ENCODE results near the gene MKS1. TPM values are rescaled to one million over a fixed set of nuclear protein-coding genes. Genes with fewer than 3 reads are reported as not detected.

Gene MKS1
- total RNA-seq, 2 donors from 2014 or later = 14.1 to 28.7 TPM

- no peak for TF ChIP-seq POLR2A (IDR thresholded peaks at IDR 0.05)
- no peak for TF ChIP-seq POLR2AphosphoS5 (IDR thresholded peaks at IDR 0.05)
- no peak for TF ChIP-seq CTCF (IDR thresholded peaks at IDR 0.05)
- Histone ChIP-seq H3K4me1 (replicated peaks) (no peaks in the 10 kb centered on the region), H3K9me3 (no peaks in the 10 kb centered on the region), H3K27me3 (replicated peaks; ENCODE audit: insufficient read depth) (no peaks in the 10 kb centered on the region), H3K36me3 (no peaks in the 10 kb centered on the region), H3K4me3 (no peak overlapping the region), H3K27ac (no peak overlapping the region)
- 83% methylated on average over 4 of the region's 4 CpGs for WGBS
- intact Hi-C loops (cut with DNase I) = no loop called here
- no peak for DNase-seq (ENCODE audit: low spot score)
These were observed 46.2 kb upstream of the MKS1 start for GRCh38 chr17:58265271-58265670.

GRCh38 chr17:58264407-58265103 is 45.5 kb upstream of the MKS1 start:
- H3K36me3 ChIP-seq = no peaks in the 10 kb centered on the region
- DNase-seq (ENCODE audit: low spot score) = no peak
- no peaks in the 10 kb centered on the region for H3K4me1 ChIP-seq (replicated peaks)
- intact Hi-C loops (cut with DNase I) = no loop called here
- TF ChIP-seq POLR2AphosphoS5 (IDR thresholded peaks at IDR 0.05) (no peak), CTCF (IDR thresholded peaks at IDR 0.05) (no peak)
- WGBS = 76% methylated on average over 6 of the region's 6 CpGs
- H3K27ac ChIP-seq = no peak overlapping the region
- H3K4me3 ChIP-seq = no peak overlapping the region
- H3K27me3 ChIP-seq (replicated peaks; ENCODE audit: insufficient read depth) = peaks cover 2% of the 10 kb centered on the region
- H3K9me3 ChIP-seq = no peaks in the 10 kb centered on the region

GRCh38 chr17:58263773-58264172 is 44.7 kb upstream of the MKS1 start:
- H3K9me3 ChIP-seq = no peaks in the 10 kb centered on the region
- 87% methylated on average over 1 of the region's 1 CpG for WGBS
- H3K4me3 ChIP-seq = no peak overlapping the region
- intact Hi-C loops (cut with DNase I) = no loop called here
- no peak for DNase-seq (ENCODE audit: low spot score)
- H3K4me1 ChIP-seq (replicated peaks) = no peaks in the 10 kb centered on the region
- no peak overlapping the region for H3K27ac ChIP-seq
- H3K27me3 ChIP-seq (replicated peaks; ENCODE audit: insufficient read depth) = peaks cover 2% of the 10 kb centered on the region
- TF ChIP-seq POLR2A (IDR thresholded peaks at IDR 0.05) (no peak), POLR2AphosphoS5 (IDR thresholded peaks at IDR 0.05) (no peak), CTCF (IDR thresholded peaks at IDR 0.05) (no peak)
- H3K36me3 ChIP-seq = no peaks in the 10 kb centered on the region

- intact Hi-C loops (cut with DNase I) = no loop called here
- H3K27me3 ChIP-seq (replicated peaks; ENCODE audit: insufficient read depth) = peaks cover 2% of the 10 kb centered on the region
These were observed 43.1 kb upstream of the MKS1 start for GRCh38 chr17:58262149-58262548.

More at GRCh38 chr17:58262149-58262548, 43.1 kb upstream of the MKS1 start:
- no peaks in the 10 kb centered on the region for H3K9me3 ChIP-seq
- no peak overlapping the region for H3K4me3 ChIP-seq
- WGBS = 92% methylated on average over 11 of the region's 11 CpGs
- TF ChIP-seq POLR2AphosphoS5 (IDR thresholded peaks at IDR 0.05) = no peak
- no peak for TF ChIP-seq CTCF (IDR thresholded peaks at IDR 0.05)
- TF ChIP-seq POLR2A (IDR thresholded peaks at IDR 0.05) = no peak
- H3K36me3 ChIP-seq = no peaks in the 10 kb centered on the region
- no peaks in the 10 kb centered on the region for H3K4me1 ChIP-seq (replicated peaks)
- H3K27ac ChIP-seq = no peak overlapping the region
- DNase-seq (ENCODE audit: low spot score) = no peak

All from prostate gland (tissue), 2 donors.